Activated naive CD8-positive, alpha-beta T cell treated with anti-CD3 and anti-CD28 coated beads, Interleukin-2, amount 50 U/mL, for 24 hours (primary cell): ENCODE measurements around the gene ARHGAP4.

Source experiments
- ATAC-seq: fragments of 150-1000 bp; cut with Tn5 transposase; one replicate; pipeline ENCODE4 v1.10.0; 2021
- DNase-seq: peaks from one replicate; pipeline ENCODE4 v3.0.0; 2021
- H3K27ac Mint-ChIP-seq: one replicate; pipeline ENCODE4 v1.8.0; 2021; ENCODE audit warnings: mild to moderate bottlenecking, mixed read lengths
- H3K27me3 Mint-ChIP-seq: one replicate; pipeline ENCODE4 v1.8.0; 2021; ENCODE audit warnings: mixed read lengths
- H3K36me3 Mint-ChIP-seq: one replicate; pipeline ENCODE4 v1.8.0; 2021; ENCODE audit warnings: low read depth, mixed read lengths
- H3K4me1 Mint-ChIP-seq: one replicate; pipeline ENCODE4 v1.8.0; 2021; ENCODE audit warnings: mixed read lengths
- H3K4me3 Mint-ChIP-seq: one replicate; pipeline ENCODE4 v1.8.0; 2021; ENCODE audit warnings: mild to moderate bottlenecking, moderate library complexity, mixed read lengths
- H3K9me3 Mint-ChIP-seq: one replicate; pipeline ENCODE4 v1.8.0; 2021; ENCODE audit warnings: mixed read lengths

The ARHGAP4 gene

DNA sequence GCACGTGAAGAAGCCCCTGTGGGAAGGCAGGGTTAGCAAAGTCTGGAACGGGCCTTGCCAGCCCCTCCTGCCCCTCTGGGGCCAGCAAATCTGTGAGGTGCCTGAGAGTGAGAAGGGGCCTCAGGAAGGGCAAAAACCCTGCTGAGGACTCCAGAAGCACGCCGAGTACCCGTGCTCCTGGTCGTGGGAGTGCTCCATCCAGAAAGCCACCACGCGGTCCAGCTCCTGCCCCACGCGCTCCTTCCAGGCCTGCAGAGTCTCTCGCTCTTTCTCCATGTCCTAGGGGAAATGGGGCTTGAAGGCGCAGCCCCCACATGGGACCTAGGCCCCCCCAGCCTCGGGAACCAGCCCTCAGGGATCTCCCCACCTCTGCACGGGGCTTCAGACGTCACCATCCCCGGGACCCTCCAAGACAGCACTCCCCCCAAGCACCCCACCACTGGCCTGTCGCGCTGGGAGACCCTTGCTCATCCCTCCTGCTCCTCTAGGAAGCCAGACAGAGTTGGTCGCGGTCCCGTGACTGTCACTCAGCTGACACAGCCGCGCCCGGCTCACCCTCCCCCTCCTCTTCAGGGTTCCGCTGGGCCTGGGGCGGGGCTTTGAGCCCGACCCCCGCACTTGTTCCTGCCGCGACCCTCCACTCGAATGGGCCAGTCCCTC lies 18.2 kb upstream of the ARHGAP4 start, which contains the start of gene RENBP:
RENBP (minus strand) TSS at position 504 of the 660 bp plus-strand sequence; CDS start at position 471, 33 bp downstream.
- no peaks in the 10 kb centered on the region for H3K27me3 Mint-ChIP-seq
- peak within 1 kb of the TSS; percentile 80 for H3K4me3 Mint-ChIP-seq
- peaks cover 4% of the 10 kb centered on the region for H3K36me3 Mint-ChIP-seq
- no peaks in the 10 kb centered on the region for H3K9me3 Mint-ChIP-seq
- H3K4me1 Mint-ChIP-seq: peaks cover 34% of the 10 kb centered on the region
- ATAC-seq (no peak), DNase-seq (peak; percentile 42)
- H3K27ac Mint-ChIP-seq: peak within 1 kb of the TSS; percentile 54

- Mint-ChIP-seq H3K27me3 (no peaks in the 10 kb centered on the region), H3K36me3 (peaks cover under 1% of the 10 kb centered on the region), H3K4me1 (peaks cover 27% of the 10 kb centered on the region), H3K9me3 (no peaks in the 10 kb centered on the region), H3K4me3 (peak overlapping the region; percentile 76), H3K27ac (peak overlapping the region; percentile 89)
- DNase-seq (no peak), ATAC-seq (no peak)
Measured at GRCh38 chrX:153941336-153942252, 15.5 kb upstream of the ARHGAP4 start.

DNA sequence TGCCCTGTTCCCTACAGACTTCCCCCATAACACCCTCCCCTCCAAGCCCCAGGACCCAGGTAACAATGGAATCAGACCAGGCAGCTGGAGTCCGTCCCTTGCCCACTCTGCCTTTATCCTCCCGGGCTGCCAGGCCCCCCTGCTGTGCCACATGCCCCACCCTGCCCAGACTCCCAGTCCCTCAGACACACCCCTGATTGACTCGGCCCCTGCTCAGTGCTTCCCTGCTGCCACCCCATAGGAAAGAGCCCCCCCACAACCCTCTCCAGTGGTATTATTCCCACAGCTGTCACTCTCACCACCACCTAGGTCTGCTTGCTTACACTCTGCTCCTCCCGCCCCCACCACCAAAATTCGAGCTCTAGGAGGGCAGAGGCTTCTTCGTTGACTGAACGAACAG lies 13.5 kb upstream of the ARHGAP4 start:
- no peaks in the 10 kb centered on the region for H3K27me3 Mint-ChIP-seq
- peaks cover 2% of the 10 kb centered on the region for H3K36me3 Mint-ChIP-seq
- no peak overlapping the region for H3K4me3 Mint-ChIP-seq
- H3K4me1 Mint-ChIP-seq: peaks cover 34% of the 10 kb centered on the region
- no peaks in the 10 kb centered on the region for H3K9me3 Mint-ChIP-seq
- DNase-seq: no peak
- no peak for ATAC-seq
- H3K27ac Mint-ChIP-seq: no peak overlapping the region

GRCh38 chrX:153938226-153938786 lies 12.2 kb upstream of the ARHGAP4 start:
- Mint-ChIP-seq H3K27ac (peak overlapping the region; percentile 22), H3K4me1 (peaks cover 27% of the 10 kb centered on the region)
- DNase-seq: peak; percentile 30

DNA sequence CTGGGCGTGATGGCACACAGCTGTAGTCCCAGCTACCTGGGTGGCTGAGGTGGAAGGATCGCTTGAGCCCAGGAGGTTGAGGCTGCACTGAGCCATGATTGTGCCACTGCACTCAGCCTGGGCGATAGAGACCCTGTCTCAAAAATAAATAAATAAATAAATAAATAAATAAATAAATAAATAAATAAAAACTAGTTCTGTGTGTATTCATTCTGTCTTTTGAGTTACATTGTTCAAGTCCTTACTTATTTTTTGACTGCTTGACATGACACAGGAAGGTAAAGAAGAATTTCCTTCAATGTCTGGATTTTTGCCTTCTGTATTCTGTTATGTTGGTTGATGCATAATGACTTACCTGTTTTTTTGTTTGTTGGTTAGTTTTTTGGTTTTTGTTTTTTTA lies 11.0 kb upstream of the ARHGAP4 start:
- H3K4me3 Mint-ChIP-seq: no peak overlapping the region
- ATAC-seq (no peak), DNase-seq (no peak)
- H3K27ac Mint-ChIP-seq: no peak overlapping the region
- H3K27me3 Mint-ChIP-seq: no peaks in the 10 kb centered on the region
- H3K9me3 Mint-ChIP-seq: no peaks in the 10 kb centered on the region
- H3K4me1 Mint-ChIP-seq: peaks cover 31% of the 10 kb centered on the region
- H3K36me3 Mint-ChIP-seq: peaks cover 15% of the 10 kb centered on the region

More at GRCh38 chrX:153938226-153938786, 12.2 kb upstream of the ARHGAP4 start:
- Mint-ChIP-seq H3K36me3 (peaks cover 10% of the 10 kb centered on the region), H3K4me3 (no peak overlapping the region), H3K9me3 (no peaks in the 10 kb centered on the region), H3K27me3 (no peaks in the 10 kb centered on the region)
- ATAC-seq: no peak

GRCh38 chrX:153935326-153935851 lies 9.3 kb upstream of the ARHGAP4 start:
- H3K4me1 Mint-ChIP-seq: peaks cover 33% of the 10 kb centered on the region
- peak overlapping the region; percentile 64 for H3K27ac Mint-ChIP-seq
- no peaks in the 10 kb centered on the region for H3K9me3 Mint-ChIP-seq
- H3K27me3 Mint-ChIP-seq: no peaks in the 10 kb centered on the region
- no peak for DNase-seq
- peaks cover 16% of the 10 kb centered on the region for H3K36me3 Mint-ChIP-seq
- H3K4me3 Mint-ChIP-seq: peak overlapping the region; percentile 73
- peak; percentile 25 for ATAC-seq

- H3K27me3 Mint-ChIP-seq: no peaks in the 10 kb centered on the region
- DNase-seq (peak; percentile 65), ATAC-seq (peak; percentile 94)
- H3K4me1 Mint-ChIP-seq: peaks cover 33% of the 10 kb centered on the region
- H3K36me3 Mint-ChIP-seq: peaks cover 17% of the 10 kb centered on the region
- H3K27ac Mint-ChIP-seq: peak within 1 kb of the TSS; percentile 81
- no peaks in the 10 kb centered on the region for H3K9me3 Mint-ChIP-seq
- H3K4me3 Mint-ChIP-seq: peak within 1 kb of the TSS; percentile 84
Measured at GRCh38 chrX:153934762-153935325, 8.8 kb upstream of the ARHGAP4 start, which contains the start of gene NAA10. TSS of gene NAA10 (minus strand) at chrX:153935037. CDS start at chrX:153934904, 133 bp downstream.

- Mint-ChIP-seq H3K27ac (peak overlapping the region; percentile 81), H3K27me3 (no peaks in the 10 kb centered on the region), H3K4me3 (peak overlapping the region; percentile 84), H3K9me3 (no peaks in the 10 kb centered on the region), H3K4me1 (peaks cover 34% of the 10 kb centered on the region), H3K36me3 (peaks cover 17% of the 10 kb centered on the region)
- ATAC-seq: no peak
- DNase-seq: no peak
Measured at GRCh38 chrX:153934148-153934761, 8.2 kb upstream of the ARHGAP4 start.

DNA sequence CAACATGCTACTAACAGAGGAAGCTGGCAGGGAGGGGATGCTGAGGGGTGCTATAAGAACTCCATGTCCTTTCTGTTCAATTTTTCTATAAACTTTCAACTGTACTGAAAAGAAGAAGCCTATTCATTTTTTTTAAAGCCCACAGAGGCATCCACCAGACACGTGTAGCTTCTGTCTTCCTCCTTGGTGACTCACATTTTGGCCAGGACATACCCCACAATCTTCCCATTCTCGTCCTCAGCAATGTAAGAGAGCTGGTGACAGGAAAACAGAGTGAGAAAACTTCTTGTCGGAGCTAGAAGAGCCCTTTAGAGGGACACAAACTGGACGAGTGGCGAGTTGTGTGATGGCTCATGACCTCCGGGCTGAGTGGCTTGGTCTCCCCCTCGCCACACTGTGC lies 7.7 kb upstream of the ARHGAP4 start:
- DNase-seq (no peak), ATAC-seq (no peak)
- peaks cover 21% of the 10 kb centered on the region for H3K36me3 Mint-ChIP-seq
- peak overlapping the region; percentile 84 for H3K4me3 Mint-ChIP-seq
- H3K27me3 Mint-ChIP-seq: no peaks in the 10 kb centered on the region
- H3K27ac Mint-ChIP-seq: peak overlapping the region; percentile 81
- H3K4me1 Mint-ChIP-seq: peaks cover 38% of the 10 kb centered on the region
- H3K9me3 Mint-ChIP-seq: no peaks in the 10 kb centered on the region

DNA sequence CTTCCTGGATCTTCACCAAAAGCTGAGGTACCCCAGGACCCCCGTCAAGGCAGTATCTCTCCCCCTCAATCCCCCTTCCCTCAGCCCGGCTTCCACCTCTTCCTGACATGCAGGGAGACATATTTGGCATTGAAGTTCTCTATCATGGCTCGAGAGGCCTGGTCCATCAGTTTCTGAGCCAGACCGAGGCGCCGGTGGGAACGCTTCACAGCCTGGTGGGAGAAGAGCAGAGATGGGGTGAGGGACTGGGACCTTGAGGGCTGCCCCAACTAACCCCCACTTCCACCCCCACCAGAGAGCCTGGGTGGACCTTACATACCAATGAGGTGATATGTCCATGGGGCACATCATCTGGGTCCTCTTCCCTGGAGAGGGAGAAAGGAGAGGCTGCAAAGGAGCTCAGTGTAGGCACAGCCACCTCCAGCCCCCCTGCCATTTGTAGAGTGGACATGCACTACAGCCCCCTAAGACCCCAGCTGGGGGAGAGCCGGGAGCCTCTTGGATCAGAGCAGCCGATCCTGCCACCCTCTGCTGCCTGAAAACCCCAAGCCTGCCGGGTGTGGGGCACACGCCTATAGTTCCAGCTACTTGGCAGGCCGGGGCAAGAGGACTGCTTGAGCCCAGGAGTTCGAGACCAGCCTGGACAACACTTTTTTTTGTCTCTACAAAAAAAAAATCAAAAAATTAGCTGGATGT lies 6.3 kb upstream of the ARHGAP4 start:
- Mint-ChIP-seq H3K36me3 (peaks cover 23% of the 10 kb centered on the region), H3K4me1 (peaks cover 34% of the 10 kb centered on the region), H3K4me3 (peak overlapping the region; percentile 84), H3K27ac (no peak overlapping the region), H3K9me3 (no peaks in the 10 kb centered on the region), H3K27me3 (no peaks in the 10 kb centered on the region)
- no peak for ATAC-seq
- DNase-seq: no peak

DNA sequence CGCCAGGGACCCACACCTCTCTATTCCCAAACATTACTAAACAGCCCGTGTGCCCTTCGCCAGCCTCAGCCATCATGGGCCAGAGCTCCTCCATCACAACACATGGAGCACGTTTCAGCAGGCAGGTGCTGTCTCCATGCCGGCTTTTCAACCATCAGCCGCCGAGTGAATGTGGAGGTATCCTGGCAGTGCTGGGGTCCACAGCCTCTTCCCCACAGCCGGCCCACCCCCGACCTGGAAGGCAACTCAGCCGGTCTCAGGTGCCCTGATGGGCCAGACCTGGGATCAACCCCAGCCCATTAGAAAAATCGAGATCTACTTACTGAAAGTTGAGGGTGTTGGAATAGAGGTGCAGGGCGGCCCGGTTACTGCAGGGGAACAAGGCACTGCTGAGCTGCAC lies 5.7 kb upstream of the ARHGAP4 start:
- no peak overlapping the region for H3K4me3 Mint-ChIP-seq
- H3K9me3 Mint-ChIP-seq: no peaks in the 10 kb centered on the region
- DNase-seq (no peak), ATAC-seq (no peak)
- peaks cover 32% of the 10 kb centered on the region for H3K4me1 Mint-ChIP-seq
- peaks cover 23% of the 10 kb centered on the region for H3K36me3 Mint-ChIP-seq
- H3K27ac Mint-ChIP-seq: peak overlapping the region; percentile 41
- H3K27me3 Mint-ChIP-seq: no peaks in the 10 kb centered on the region

GRCh38 chrX:153931151-153931550 lies 5.1 kb upstream of the ARHGAP4 start:
- ATAC-seq: no peak
- Mint-ChIP-seq H3K4me1 (peaks cover 29% of the 10 kb centered on the region), H3K27me3 (no peaks in the 10 kb centered on the region), H3K36me3 (peaks cover 22% of the 10 kb centered on the region), H3K4me3 (no peak overlapping the region), H3K9me3 (no peaks in the 10 kb centered on the region), H3K27ac (peak overlapping the region; percentile 41)
- no peak for DNase-seq
